GM12891 (cell line): ENCODE measurements around the gene LYPLAL1.

Experiments
- POLR2A ChIP-seq: IDR thresholded peaks from 2 replicates; pipeline ENCODE4 v1.6.1; 2011; ENCODE audit warnings: low read depth, low read length, control low read depth
- POLR2AphosphoS5 ChIP-seq: IDR thresholded peaks from 2 replicates; pipeline ENCODE4 v1.6.1; 2011; ENCODE audit warnings: low read depth, low read length, control low read depth
- SPI1 ChIP-seq: IDR thresholded peaks from 2 replicates; pipeline ENCODE4 v1.6.1; 2011; ENCODE audit warnings: low read depth, low read length, control low read depth
- TAF1 ChIP-seq: IDR thresholded peaks from 2 replicates; pipeline ENCODE4 v1.6.1; 2011; ENCODE audit warnings: low read depth, low read length, control low read depth

DNA sequence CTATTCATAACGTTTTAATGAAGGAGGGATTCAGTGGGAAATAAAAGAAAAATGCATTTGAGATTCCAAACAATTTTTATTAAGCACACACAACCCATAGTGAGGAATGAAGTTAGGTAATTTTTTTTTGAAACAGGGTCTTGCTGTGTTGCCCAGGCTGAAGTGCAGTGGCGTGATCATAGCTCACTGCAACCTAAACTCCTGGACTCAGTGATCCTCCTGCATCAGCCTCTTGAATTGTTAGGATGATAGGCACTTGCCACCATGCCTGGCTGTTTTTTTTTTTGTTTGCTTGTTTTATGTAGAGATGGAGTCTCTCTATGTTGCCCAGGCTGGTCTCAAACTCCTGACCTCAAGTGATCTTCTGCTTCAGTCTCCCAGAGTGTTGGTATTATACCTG lies 28.9 kb downstream of the LYPLAL1 start:
- TF ChIP-seq POLR2AphosphoS5 (no peak), POLR2A (no peak), TAF1 (no peak), SPI1 (no peak)
